Vagina (tissue), 2 donors: Measurements from ENCODE around the gene SERPINE1. TPM values are rescaled to one million over a fixed set of nuclear protein-coding genes. Genes with fewer than 3 reads are reported as not detected.

Experiments
- DNase-seq, 2 donors: peaks; one replicate each; pipeline ENCODE4 v3.0.0-alpha.2; 2017; ENCODE audit errors: extremely low spot score in 2 of 2
- H3K27ac ChIP-seq: fragments of 200-600 bp; sonication (generic); one replicate; pipeline ENCODE4 v1.5.1; 2019
- H3K27me3 ChIP-seq: fragments of 200-600 bp; sonication (generic); one replicate; pipeline ENCODE4 v1.5.1; 2019
- H3K36me3 ChIP-seq, 2 donors: fragments of 200-600 bp; sonication (generic); one replicate each; pipeline ENCODE4 v1.5.1; 2017 to 2019
- H3K4me1 ChIP-seq: fragments of 200-600 bp; sonication (generic); one replicate; pipeline ENCODE4 v1.5.1; 2019
- H3K4me3 ChIP-seq, 2 donors: fragments of 200-600 bp; sonication (generic); 1 replicate in 1 of 2; 2 replicates in 1 of 2; pipeline ENCODE4 v1.5.1; 2016 to 2019
- H3K9me3 ChIP-seq: fragments of 200-600 bp; sonication (generic); one replicate; pipeline ENCODE4 v1.5.1; 2019
- POLR2A ChIP-seq, 2 donors: fragments of 450-650 bp; IDR thresholded peaks; one replicate each; pipeline ENCODE4 v1.6.1; 2017; ENCODE audit warnings: antibody characterized with exemption in 2 of 2, mild to moderate bottlenecking in 2 of 2, moderate library complexity in 2 of 2
- POLR2AphosphoS5 ChIP-seq, 2 donors: sonication (generic); formaldehyde crosslinking; IDR thresholded peaks; one replicate each; pipeline ENCODE4 v1.9.0; 2017; ENCODE audit warnings: antibody characterized with exemption in 2 of 2, mild to moderate bottlenecking in 2 of 2, low read depth in 1 of 2; ENCODE audit not compliant: insufficient read depth in 1 of 2
- intact Hi-C: fragments of 100-400 bp; cut with DNase I; formaldehyde crosslinking; loops from one replicate; pipeline ENCODE4 v1.15.1; 2023
- total RNA-seq: library from RNA; depleted of rRNA; stranded (reverse); fragments of >200 nt; gene quantifications from one replicate; pipeline ENCODE4 v1.2.3, GENCODE V29; 2016
- TF ChIP-seq, protein P1 (sequence below), 3 experiments: fragments of 450-650 bp in 2 of 3; fragments of 200-600 bp in 1 of 3; sonication (generic) in 1 of 3; IDR thresholded peaks; one replicate each; pipeline ENCODE4 v1.5.1; 2017 to 2019; ENCODE audit warnings: antibody characterized with exemption in 3 of 3, mild to moderate bottlenecking in 2 of 3, moderate library complexity in 2 of 3

Gene SERPINE1
- total RNA-seq = 14.7 TPM

GRCh38 chr7:101126651-101127459 is at the start of gene SERPINE1:
Gene SERPINE1, plus strand, starts transcription at chr7:101127104. Its CDS starts 1,290 bp downstream, at chr7:101128394.
- Histone ChIP-seq H3K36me3 (no peaks in the 10 kb centered on the region), H3K27ac (peak within 1 kb of the TSS; percentile 81), H3K4me1 (peaks cover 53% of the 10 kb centered on the region), H3K9me3 (no peaks in the 10 kb centered on the region), H3K27me3 (no peaks in the 10 kb centered on the region), H3K4me3 (peak within 1 kb of the TSS; percentile 14 to 45)
- peak; percentile 68 to 89 for TF ChIP-seq POLR2AphosphoS5 (IDR thresholded peaks at IDR 0.05; ENCODE audit: insufficient read depth in 1 of 2, low read depth in 1 of 2)
- peak in 1 of 2 donors; percentile 87 for TF ChIP-seq POLR2A (IDR thresholded peaks at IDR 0.05)
- TF ChIP-seq, protein P1, sequence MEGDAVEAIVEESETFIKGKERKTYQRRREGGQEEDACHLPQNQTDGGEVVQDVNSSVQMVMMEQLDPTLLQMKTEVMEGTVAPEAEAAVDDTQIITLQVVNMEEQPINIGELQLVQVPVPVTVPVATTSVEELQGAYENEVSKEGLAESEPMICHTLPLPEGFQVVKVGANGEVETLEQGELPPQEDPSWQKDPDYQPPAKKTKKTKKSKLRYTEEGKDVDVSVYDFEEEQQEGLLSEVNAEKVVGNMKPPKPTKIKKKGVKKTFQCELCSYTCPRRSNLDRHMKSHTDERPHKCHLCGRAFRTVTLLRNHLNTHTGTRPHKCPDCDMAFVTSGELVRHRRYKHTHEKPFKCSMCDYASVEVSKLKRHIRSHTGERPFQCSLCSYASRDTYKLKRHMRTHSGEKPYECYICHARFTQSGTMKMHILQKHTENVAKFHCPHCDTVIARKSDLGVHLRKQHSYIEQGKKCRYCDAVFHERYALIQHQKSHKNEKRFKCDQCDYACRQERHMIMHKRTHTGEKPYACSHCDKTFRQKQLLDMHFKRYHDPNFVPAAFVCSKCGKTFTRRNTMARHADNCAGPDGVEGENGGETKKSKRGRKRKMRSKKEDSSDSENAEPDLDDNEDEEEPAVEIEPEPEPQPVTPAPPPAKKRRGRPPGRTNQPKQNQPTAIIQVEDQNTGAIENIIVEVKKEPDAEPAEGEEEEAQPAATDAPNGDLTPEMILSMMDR (IDR thresholded peaks at IDR 0.05) = peak in 1 of 3 experiments; percentile 26
- peak in 1 of 2 donors; percentile 99 for DNase-seq
- intact Hi-C loops = loop anchor here (5.0 kb wide), 1 partner anchor 40 kb away; the partner anchor contains the start of gene TRIM56

DNA sequence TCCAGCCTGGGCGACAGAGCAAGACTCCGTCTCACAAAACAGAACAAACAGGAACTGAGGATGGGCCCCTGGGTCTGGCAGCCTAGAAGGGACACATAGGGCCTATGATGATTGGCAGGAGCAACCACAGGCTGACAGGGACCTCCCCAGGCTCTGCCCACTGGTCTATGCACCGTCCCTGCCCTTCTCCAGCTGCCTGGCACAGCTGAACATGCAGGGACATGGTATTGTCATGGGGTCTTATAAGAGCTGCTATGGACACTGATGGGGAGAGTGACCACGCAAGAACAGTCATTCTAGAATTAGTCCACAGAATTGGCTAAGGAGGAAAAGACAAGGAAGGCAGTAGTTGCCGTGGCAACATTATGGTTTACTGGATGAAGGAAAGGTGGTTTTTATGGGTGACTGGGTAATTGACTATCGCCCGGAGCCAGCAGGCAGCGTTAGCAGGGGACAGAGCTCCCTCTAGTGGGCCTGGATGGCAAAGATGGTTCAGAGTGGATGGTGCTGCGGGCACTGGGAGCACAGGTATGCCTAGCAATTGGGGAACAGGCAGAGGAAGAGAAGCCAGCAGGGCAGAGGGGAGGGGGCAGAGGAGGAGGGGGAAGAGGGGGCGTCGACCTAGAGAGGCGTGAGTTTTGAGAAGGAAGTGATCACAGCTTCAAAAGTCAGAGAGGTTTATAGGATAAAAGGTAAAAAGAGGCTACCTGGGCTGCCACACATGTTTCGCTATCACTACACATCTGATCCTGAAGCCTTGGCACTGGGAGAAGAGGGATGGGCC is 49.4 kb upstream of the SERPINE1 start:
- Histone ChIP-seq H3K9me3 (no peaks in the 10 kb centered on the region), H3K27ac (no peak overlapping the region), H3K4me1 (no peaks in the 10 kb centered on the region), H3K27me3 (no peaks in the 10 kb centered on the region), H3K4me3 (no peak overlapping the region), H3K36me3 (no peaks in the 10 kb centered on the region)
- intact Hi-C loops = loop anchor here (5.0 kb wide), 1 partner anchor 180 kb away; the partner anchor contains the start of gene ACHE
- TF ChIP-seq, protein P1 (IDR thresholded peaks at IDR 0.05) = peak; percentile 53 to 63 (median 62)
- TF ChIP-seq POLR2A (IDR thresholded peaks at IDR 0.05) = no peak
- no peak for DNase-seq

GRCh38 chr7:101081432-101081831 is 45.5 kb upstream of the SERPINE1 start:
- Histone ChIP-seq H3K27me3 (no peaks in the 10 kb centered on the region), H3K4me3 (no peak overlapping the region), H3K9me3 (no peaks in the 10 kb centered on the region), H3K36me3 (no peaks in the 10 kb centered on the region), H3K4me1 (peaks cover 17% of the 10 kb centered on the region), H3K27ac (no peak overlapping the region)
- TF ChIP-seq POLR2AphosphoS5 (IDR thresholded peaks at IDR 0.05; ENCODE audit: insufficient read depth in 1 of 2, low read depth in 1 of 2) (no peak), POLR2A (IDR thresholded peaks at IDR 0.05) (no peak)
- TF ChIP-seq, protein P1 (IDR thresholded peaks at IDR 0.05) = no peak
- no peak for DNase-seq
- intact Hi-C loops = no loop called here

DNA sequence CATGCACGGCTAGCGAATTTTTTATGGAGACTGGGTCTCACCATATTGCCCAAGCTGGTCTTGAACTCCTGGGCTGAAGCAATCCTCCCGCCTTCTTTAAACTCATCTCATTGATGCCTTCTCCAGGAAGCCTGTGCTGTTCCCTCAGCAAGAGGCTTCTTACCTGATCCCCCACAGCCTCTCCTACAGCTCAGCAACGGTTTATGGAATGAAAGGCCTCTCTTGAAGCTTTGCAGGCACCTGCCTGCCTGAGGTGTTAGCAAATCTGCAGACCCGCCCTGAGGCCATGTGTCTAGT is 42.1 kb upstream of the SERPINE1 start:
- intact Hi-C loops = loop anchor here (5.0 kb wide), 1 partner anchor 42 kb away; the partner anchor contains the start of gene SERPINE1
- peak overlapping the region; percentile 94 for H3K27ac ChIP-seq
- DNase-seq = no peak
- TF ChIP-seq POLR2AphosphoS5 (IDR thresholded peaks at IDR 0.05; ENCODE audit: insufficient read depth in 1 of 2, low read depth in 1 of 2) (no peak), POLR2A (IDR thresholded peaks at IDR 0.05) (no peak)
- TF ChIP-seq, protein P1 (IDR thresholded peaks at IDR 0.05) = no peak
- no peaks in the 10 kb centered on the region for H3K9me3 ChIP-seq
- H3K4me1 ChIP-seq = peaks cover 35% of the 10 kb centered on the region
- H3K4me3 ChIP-seq = peak overlapping the region; percentile 76 to 90
- H3K27me3 ChIP-seq = no peaks in the 10 kb centered on the region
- peaks cover 0 to 25% of the 10 kb centered on the region in 2 donors for H3K36me3 ChIP-seq
